ENCODE data around the gene SRPK1. TPM values are rescaled to one million over a fixed set of nuclear protein-coding genes. Genes with fewer than 3 reads are reported as not detected.
"Not testable (repeated sequence)": the region's sequence is repeated elsewhere in the genome, so short reads cannot be mapped to it uniquely, and the experiment has no call there.

Gene SRPK1
- total RNA-seq, 1 donor from 2014 or later = 36.0 TPM

DNA sequence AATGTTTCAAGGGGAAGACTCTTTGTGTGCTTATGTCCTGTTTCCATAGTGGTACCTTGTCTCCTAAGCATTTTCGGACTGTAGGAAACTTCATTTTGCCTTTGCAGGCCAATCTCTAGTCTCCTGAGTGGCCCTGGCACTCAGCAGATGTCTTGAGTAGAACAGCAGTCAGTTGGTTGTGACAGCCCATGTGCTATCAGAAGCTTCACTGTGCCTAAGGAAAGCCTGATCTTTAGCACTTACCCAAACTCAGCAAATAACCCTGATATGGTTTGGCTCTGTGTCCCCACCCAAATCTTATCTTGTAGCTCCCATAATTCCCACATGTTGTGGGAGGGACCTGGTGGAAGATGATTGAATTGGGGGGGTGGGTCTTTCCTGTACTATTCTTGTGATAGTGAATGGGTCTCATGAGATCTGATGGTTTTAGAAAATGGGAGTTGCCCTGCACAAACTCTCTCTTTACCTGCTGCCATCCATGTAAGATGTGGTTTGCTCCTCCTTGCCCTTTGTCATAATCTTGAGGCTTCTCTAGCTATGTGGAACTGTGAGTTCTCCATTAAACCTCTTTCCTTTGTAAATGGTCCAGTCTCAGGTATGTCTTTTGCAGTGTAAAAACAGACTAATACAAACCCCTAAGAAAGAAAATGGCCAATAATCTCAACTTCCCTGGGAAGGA, 15.9 kb upstream of the SRPK1 start:
- Mint-ChIP-seq H3K27me3 (ENCODE audit: unreplicated experiment) (peaks cover 15% of the 10 kb centered on the region), H3K4me3 (ENCODE audit: unreplicated experiment) (no peak overlapping the region), H3K36me3 (ENCODE audit: unreplicated experiment) (no peaks in the 10 kb centered on the region), H3K27ac (ENCODE audit: unreplicated experiment) (no peak overlapping the region), H3K4me1 (ENCODE audit: unreplicated experiment) (no peaks in the 10 kb centered on the region), H3K9me3 (ENCODE audit: unreplicated experiment) (no peaks in the 10 kb centered on the region)
- no peak for DNase-seq (ENCODE audit: extremely low spot score, unreplicated experiment)
- TF ChIP-seq, protein P1, sequence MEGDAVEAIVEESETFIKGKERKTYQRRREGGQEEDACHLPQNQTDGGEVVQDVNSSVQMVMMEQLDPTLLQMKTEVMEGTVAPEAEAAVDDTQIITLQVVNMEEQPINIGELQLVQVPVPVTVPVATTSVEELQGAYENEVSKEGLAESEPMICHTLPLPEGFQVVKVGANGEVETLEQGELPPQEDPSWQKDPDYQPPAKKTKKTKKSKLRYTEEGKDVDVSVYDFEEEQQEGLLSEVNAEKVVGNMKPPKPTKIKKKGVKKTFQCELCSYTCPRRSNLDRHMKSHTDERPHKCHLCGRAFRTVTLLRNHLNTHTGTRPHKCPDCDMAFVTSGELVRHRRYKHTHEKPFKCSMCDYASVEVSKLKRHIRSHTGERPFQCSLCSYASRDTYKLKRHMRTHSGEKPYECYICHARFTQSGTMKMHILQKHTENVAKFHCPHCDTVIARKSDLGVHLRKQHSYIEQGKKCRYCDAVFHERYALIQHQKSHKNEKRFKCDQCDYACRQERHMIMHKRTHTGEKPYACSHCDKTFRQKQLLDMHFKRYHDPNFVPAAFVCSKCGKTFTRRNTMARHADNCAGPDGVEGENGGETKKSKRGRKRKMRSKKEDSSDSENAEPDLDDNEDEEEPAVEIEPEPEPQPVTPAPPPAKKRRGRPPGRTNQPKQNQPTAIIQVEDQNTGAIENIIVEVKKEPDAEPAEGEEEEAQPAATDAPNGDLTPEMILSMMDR (IDR thresholded peaks at IDR 0.05) = no peak

DNA sequence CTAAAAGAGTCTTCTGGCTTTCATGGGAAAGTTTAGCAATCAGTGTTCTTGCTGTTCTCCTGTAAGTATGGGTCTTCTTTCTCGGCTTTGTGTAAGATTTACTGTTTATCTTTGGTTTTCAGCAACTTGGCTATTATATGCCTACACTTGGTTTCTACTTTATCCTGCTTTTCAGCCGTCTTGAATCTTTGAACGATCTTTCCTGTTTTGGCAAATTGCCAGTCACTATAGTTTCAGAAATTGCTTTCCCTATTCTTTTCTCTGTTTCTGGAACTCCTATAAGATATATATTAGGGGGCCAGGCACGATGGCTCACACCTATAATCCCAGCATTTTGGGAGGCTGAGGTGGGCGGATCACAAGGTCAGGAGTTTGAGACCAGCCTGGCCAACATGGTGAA, 14.6 kb upstream of the SRPK1 start:
- Mint-ChIP-seq H3K4me3 (ENCODE audit: unreplicated experiment) (no peak overlapping the region), H3K9me3 (ENCODE audit: unreplicated experiment) (no peaks in the 10 kb centered on the region), H3K4me1 (ENCODE audit: unreplicated experiment) (peaks cover 5% of the 10 kb centered on the region), H3K27ac (ENCODE audit: unreplicated experiment) (no peak overlapping the region), H3K27me3 (ENCODE audit: unreplicated experiment) (peaks cover 17% of the 10 kb centered on the region), H3K36me3 (ENCODE audit: unreplicated experiment) (no peaks in the 10 kb centered on the region)
- TF ChIP-seq, protein P1 (IDR thresholded peaks at IDR 0.05) = no peak
- DNase-seq (ENCODE audit: extremely low spot score, unreplicated experiment) = no peak

DNA sequence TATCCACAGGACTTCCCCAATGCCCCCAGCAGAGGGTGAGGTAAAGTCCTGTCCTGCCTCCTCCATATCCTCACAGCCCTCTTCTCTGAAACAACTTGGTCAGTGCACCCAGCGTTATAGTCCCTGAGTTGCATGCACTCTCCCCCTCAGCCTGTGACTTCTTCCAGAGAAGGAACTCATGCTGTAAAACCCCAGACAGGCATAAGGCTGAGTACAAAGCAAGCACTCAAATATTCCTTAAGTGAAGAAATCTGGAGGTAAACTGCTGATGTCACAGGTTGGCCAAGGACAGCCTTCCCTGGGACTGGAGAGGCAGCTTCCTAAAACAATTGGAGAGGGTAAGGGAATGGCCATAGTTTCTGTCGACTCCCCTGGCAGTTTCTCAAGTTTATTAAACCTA, 12.9 kb upstream of the SRPK1 start:
- peaks cover 22% of the 10 kb centered on the region for H3K27me3 Mint-ChIP-seq (ENCODE audit: unreplicated experiment)
- H3K9me3 Mint-ChIP-seq (ENCODE audit: unreplicated experiment) = no peaks in the 10 kb centered on the region
- H3K36me3 Mint-ChIP-seq (ENCODE audit: unreplicated experiment) = no peaks in the 10 kb centered on the region
- peaks cover 5% of the 10 kb centered on the region for H3K4me1 Mint-ChIP-seq (ENCODE audit: unreplicated experiment)
- TF ChIP-seq, protein P1 (IDR thresholded peaks at IDR 0.05) = no peak
- no peak for DNase-seq (ENCODE audit: extremely low spot score, unreplicated experiment)
- no peak overlapping the region for H3K27ac Mint-ChIP-seq (ENCODE audit: unreplicated experiment)
- H3K4me3 Mint-ChIP-seq (ENCODE audit: unreplicated experiment) = no peak overlapping the region

DNA sequence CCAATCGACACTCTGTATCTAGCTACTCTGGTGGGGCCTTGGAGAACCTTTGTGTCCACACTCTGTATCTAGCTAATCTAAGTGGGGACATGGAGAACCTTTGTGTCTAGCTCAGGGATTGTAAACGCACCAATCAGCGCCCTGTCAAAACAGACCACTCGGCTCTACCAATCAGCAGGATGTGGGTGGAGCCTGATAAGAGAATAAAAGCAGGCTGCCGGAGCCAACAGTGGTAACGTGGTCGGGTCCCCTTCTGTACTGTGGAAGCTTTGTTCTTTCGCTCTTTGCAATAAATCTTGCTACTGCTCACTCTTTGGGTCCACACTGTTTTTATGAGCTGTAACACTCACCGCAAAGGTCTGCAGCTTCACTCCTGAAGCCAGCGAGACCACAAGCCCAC, 11.0 kb upstream of the SRPK1 start:
- DNase-seq (ENCODE audit: extremely low spot score, unreplicated experiment); H3K4me3 Mint-ChIP-seq (ENCODE audit: unreplicated experiment); H3K4me1 Mint-ChIP-seq (ENCODE audit: unreplicated experiment); H3K27ac Mint-ChIP-seq (ENCODE audit: unreplicated experiment); H3K36me3 Mint-ChIP-seq (ENCODE audit: unreplicated experiment); H3K9me3 Mint-ChIP-seq (ENCODE audit: unreplicated experiment): not testable (repeated sequence)
- peaks cover 20% of the 10 kb centered on the region for H3K27me3 Mint-ChIP-seq (ENCODE audit: unreplicated experiment)

DNA sequence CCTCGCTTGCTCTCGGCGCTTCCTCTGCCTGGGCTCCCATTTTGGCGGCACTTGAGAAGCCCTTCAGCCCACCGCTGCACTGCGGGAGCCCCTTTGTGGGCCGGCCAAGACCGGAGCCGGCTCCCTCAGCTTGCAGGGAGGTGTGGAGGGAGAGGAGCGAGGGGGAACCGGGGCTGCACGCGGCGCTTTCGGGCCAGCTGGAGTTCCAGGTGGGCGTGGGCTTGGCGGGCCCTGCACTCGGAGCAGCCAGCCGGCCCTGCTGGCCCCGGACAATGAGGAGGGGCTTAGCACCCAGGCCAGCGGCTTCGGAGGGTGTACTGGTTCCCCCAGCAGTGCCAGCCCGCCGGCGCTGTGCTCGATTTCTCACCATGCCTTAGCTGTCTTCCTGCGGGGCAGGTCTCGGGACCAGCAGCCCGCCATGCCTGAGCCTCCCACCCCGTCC, 10.2 kb upstream of the SRPK1 start:
- Mint-ChIP-seq H3K9me3 (ENCODE audit: unreplicated experiment) (no peaks in the 10 kb centered on the region), H3K36me3 (ENCODE audit: unreplicated experiment) (no peaks in the 10 kb centered on the region), H3K27ac (ENCODE audit: unreplicated experiment) (no peak overlapping the region), H3K4me1 (ENCODE audit: unreplicated experiment) (peaks cover 5% of the 10 kb centered on the region), H3K4me3 (ENCODE audit: unreplicated experiment) (no peak overlapping the region), H3K27me3 (ENCODE audit: unreplicated experiment) (peaks cover 19% of the 10 kb centered on the region)
- DNase-seq (ENCODE audit: extremely low spot score, unreplicated experiment) = no peak
- TF ChIP-seq, protein P1 (IDR thresholded peaks at IDR 0.05) = no peak

All from osteocyte (in vitro differentiated cells).